ENCODE data around the gene FAM184A. TPM values are rescaled to one million over a fixed set of nuclear protein-coding genes. Genes with fewer than 3 reads are reported as not detected.

FAM184A gene
- total RNA-seq, 1 experiment from 2014 or later: 13.3 TPM

- TF ChIP-seq CDX4 (CRISPR knock-in tag; IDR thresholded peaks at IDR 0.05; ENCODE audit: borderline replicate concordance): no peak
These were observed 25.5 kb downstream of the FAM184A start (continued) for GRCh38 chr6:119052987-119053386.

GRCh38 chr6:119052292-119052889, 26.1 kb downstream of the FAM184A start:
- TF ChIP-seq ZNF138 (CRISPR knock-in tag; conservative IDR thresholded peaks at IDR 0.05): no peak
- no peak for TF ChIP-seq CDX4 (CRISPR knock-in tag; IDR thresholded peaks at IDR 0.05; ENCODE audit: borderline replicate concordance)
- TF ChIP-seq EMX1 (CRISPR knock-in tag; IDR thresholded peaks at IDR 0.05): no peak
- no peak for TF ChIP-seq RORB (CRISPR knock-in tag; IDR thresholded peaks at IDR 0.05)
- TF ChIP-seq PRRX2 (CRISPR knock-in tag; IDR thresholded peaks at IDR 0.05): no peak
- TF ChIP-seq E2F4 (CRISPR knock-in tag; IDR thresholded peaks at IDR 0.05; ENCODE audit: borderline replicate concordance, low read depth): no peak
- TF ChIP-seq OVOL2 (CRISPR knock-in tag; IDR thresholded peaks at IDR 0.05; ENCODE audit: borderline replicate concordance): no peak
- TF ChIP-seq SMAD3 (CRISPR knock-in tag; IDR thresholded peaks at IDR 0.05; ENCODE audit: borderline replicate concordance): no peak
- no peak for TF ChIP-seq ZSCAN18 (CRISPR knock-in tag; IDR thresholded peaks at IDR 0.05)
- TF ChIP-seq ELF4 (CRISPR knock-in tag; IDR thresholded peaks at IDR 0.05; ENCODE audit: low read depth): no peak
- TF ChIP-seq CTCF (IDR thresholded peaks at IDR 0.05): no peak
- TF ChIP-seq NFATC4 (CRISPR knock-in tag; IDR thresholded peaks at IDR 0.05): no peak
- TF ChIP-seq CREM (CRISPR knock-in tag; IDR thresholded peaks at IDR 0.05): no peak
- TF ChIP-seq ATF6 (CRISPR knock-in tag; IDR thresholded peaks at IDR 0.05): no peak
- Mint-ChIP-seq H3K4me1 (peaks cover 35% of the 10 kb centered on the region), H3K27ac (peak overlapping the region; percentile 73), H3K36me3 (peaks cover 16% of the 10 kb centered on the region), H3K4me3 (no peak overlapping the region), H3K27me3 (ENCODE audit: low read depth) (no peaks in the 10 kb centered on the region), H3K9me3 (peaks cover 27% of the 10 kb centered on the region)
- peak; percentile 66 for ATAC-seq
- CTCF ChIA-PET: interaction anchor here (0.8 to 1.6 kb wide), 6 partner anchors 12 to 77 kb away, joined by 3 to 9 read pairs (median 4); partner anchors contain the start of gene FAM184A
- no peak for DNase-seq (ENCODE audit: low spot score)
- POLR2A ChIA-PET: interaction anchor here (0.8 kb wide), 1 partner anchor 17 kb away, joined by 3 read pairs; no protein-coding TSS in a partner anchor

GRCh38 chr6:119044255-119044654, 34.2 kb downstream of the FAM184A start:
- CTCF ChIA-PET: interaction anchor here (1.1 kb wide), 1 partner anchor 34 kb away, joined by 4 read pairs; the partner anchor contains the start of gene FAM184A
- TF ChIP-seq ZNF512 (CRISPR knock-in tag; IDR thresholded peaks at IDR 0.05; ENCODE audit: borderline replicate concordance) (no peak), MAX (CRISPR knock-in tag; IDR thresholded peaks at IDR 0.05) (no peak), NFE2L1 (CRISPR knock-in tag; IDR thresholded peaks at IDR 0.05) (no peak), ATF2 (CRISPR knock-in tag; IDR thresholded peaks at IDR 0.05; ENCODE audit: borderline replicate concordance, low read depth) (no peak), TEAD4 (CRISPR knock-in tag; IDR thresholded peaks at IDR 0.05) (no peak)

More at GRCh38 chr6:119044255-119044654, 34.2 kb downstream of the FAM184A start:
- H3K27ac Mint-ChIP-seq: no peak overlapping the region
- no peak for DNase-seq (ENCODE audit: low spot score)
- peaks cover 6% of the 10 kb centered on the region; the same call in 1 of the 2 replicates for H3K9me3 Mint-ChIP-seq
- peaks cover 58% of the 10 kb centered on the region for H3K4me1 Mint-ChIP-seq
- POLR2A ChIA-PET: no interaction called here
- no peak overlapping the region for H3K4me3 Mint-ChIP-seq
- ATAC-seq: no peak
- no peaks in the 10 kb centered on the region; the same call in 1 of the 2 replicates for H3K36me3 Mint-ChIP-seq
- no peaks in the 10 kb centered on the region for H3K27me3 Mint-ChIP-seq (ENCODE audit: low read depth)

All from WTC11 (cell line).